Caco-2 (cell line): Measurements from ENCODE around the gene FAM107B. TPM values are rescaled to one million over a fixed set of nuclear protein-coding genes. Genes with fewer than 3 reads are reported as not detected.

ENCODE experiments used
- BruUV-seq: library from RNA; stranded (reverse); fragments of 400-500 nt; replicated peaks from 2 replicates; lab custom pipeline; 2021; lab: Mats Ljungman, UMichigan
- CTCF ChIA-PET: fragments of 300-600 bp; sonication (Branson Sonifier 250); formaldehyde crosslinking; loops from one replicate; lab custom pipeline; 2022; ENCODE audit warnings: antibody characterized with exemption; lab: Charles Lee
- POLR2A ChIA-PET: fragments of 300-600 bp; sonication (Branson Sonifier 250); formaldehyde crosslinking; loops from one replicate; lab custom pipeline; 2022; ENCODE audit warnings: antibody characterized with exemption; lab: Charles Lee
- DNase-seq, 2 experiments: peaks; one replicate each; pipeline versions ENCODE4 v3.0.0 to v3.0.0-alpha.2; 2020 to 2022
- H3K27me3 ChIP-seq: replicated peaks from 2 replicates; pipeline ENCODE4 v1.6.0; 2011; ENCODE audit warnings: low read length; ENCODE audit not compliant: control insufficient read depth, insufficient read depth
- H3K36me3 ChIP-seq: 2 replicates; pipeline ENCODE4 v1.5.1; 2011; ENCODE audit warnings: low read length; ENCODE audit not compliant: control insufficient read depth, insufficient read depth
- H3K4me1 ChIP-seq: fragments of 250-450 bp; sonication (Bioruptor Pico); 2 replicates; pipeline ENCODE4 v1.5.1; 2020; ENCODE audit warnings: mild to moderate bottlenecking
- H3K4me3 ChIP-seq: 2 replicates; pipeline ENCODE4 v1.5.1; 2011; ENCODE audit warnings: low read depth, mild to moderate bottlenecking, control low read depth, low read length
- H3K9me3 ChIP-seq: fragments of 250-450 bp; sonication (Bioruptor Pico); 2 replicates; pipeline ENCODE4 v1.5.1; 2020; ENCODE audit warnings: mild to moderate bottlenecking, moderate library complexity
- H3K27ac Mint-ChIP-seq: one replicate; pipeline ENCODE4 v1.8.0; 2022; ENCODE audit warnings: mixed read lengths; ENCODE audit not compliant: unreplicated experiment
- H3K27me3 Mint-ChIP-seq: one replicate; pipeline ENCODE4 v1.8.0; 2022; ENCODE audit warnings: mixed read lengths; ENCODE audit not compliant: insufficient read depth, unreplicated experiment
- H3K36me3 Mint-ChIP-seq: one replicate; pipeline ENCODE4 v1.8.0; 2022; ENCODE audit warnings: mild to moderate bottlenecking, mixed read lengths; ENCODE audit not compliant: insufficient read depth, unreplicated experiment
- H3K4me1 Mint-ChIP-seq: one replicate; pipeline ENCODE4 v1.8.0; 2022; ENCODE audit warnings: low read depth, mixed read lengths; ENCODE audit not compliant: unreplicated experiment
- H3K4me3 Mint-ChIP-seq: one replicate; pipeline ENCODE4 v1.8.0; 2022; ENCODE audit warnings: mild to moderate bottlenecking, moderate library complexity, mixed read lengths; ENCODE audit not compliant: unreplicated experiment
- H3K9me3 Mint-ChIP-seq: one replicate; pipeline ENCODE4 v1.8.0; 2022; ENCODE audit warnings: mixed read lengths; ENCODE audit not compliant: unreplicated experiment
- intact Hi-C: fragments of 100-400 bp; cut with micrococcal nuclease; formaldehyde crosslinking; loops from one replicate; pipeline ENCODE4 v1.10.0; 2022; ENCODE audit not compliant: unreplicated experiment
- total RNA-seq: library from RNA; stranded (reverse); gene quantifications from 2 replicates; pipeline ENCODE4 v1.2.3, GENCODE V29; 2022
- TF ChIP-seq, protein P1 (sequence below), 2 experiments: fragments of 200-600 bp in 1 of 2; IDR thresholded peaks; 1 replicate in 1 of 2; 2 replicates in 1 of 2; pipeline versions ENCODE4 v1.5.1 to v1.8.0; 2011 to 2022; ENCODE audit warnings: antibody characterized with exemption in 1 of 2, control low read depth in 1 of 2, inconsistent platforms in 1 of 2, low read depth in 1 of 2, low read length in 1 of 2, mild to moderate bottlenecking in 1 of 2, moderate library complexity in 1 of 2; ENCODE audit not compliant: insufficient read depth in 1 of 2, severe bottlenecking in 1 of 2, unreplicated experiment in 1 of 2

The FAM107B gene
- total RNA-seq, 1 experiment from 2014 or later: 206 TPM

DNA sequence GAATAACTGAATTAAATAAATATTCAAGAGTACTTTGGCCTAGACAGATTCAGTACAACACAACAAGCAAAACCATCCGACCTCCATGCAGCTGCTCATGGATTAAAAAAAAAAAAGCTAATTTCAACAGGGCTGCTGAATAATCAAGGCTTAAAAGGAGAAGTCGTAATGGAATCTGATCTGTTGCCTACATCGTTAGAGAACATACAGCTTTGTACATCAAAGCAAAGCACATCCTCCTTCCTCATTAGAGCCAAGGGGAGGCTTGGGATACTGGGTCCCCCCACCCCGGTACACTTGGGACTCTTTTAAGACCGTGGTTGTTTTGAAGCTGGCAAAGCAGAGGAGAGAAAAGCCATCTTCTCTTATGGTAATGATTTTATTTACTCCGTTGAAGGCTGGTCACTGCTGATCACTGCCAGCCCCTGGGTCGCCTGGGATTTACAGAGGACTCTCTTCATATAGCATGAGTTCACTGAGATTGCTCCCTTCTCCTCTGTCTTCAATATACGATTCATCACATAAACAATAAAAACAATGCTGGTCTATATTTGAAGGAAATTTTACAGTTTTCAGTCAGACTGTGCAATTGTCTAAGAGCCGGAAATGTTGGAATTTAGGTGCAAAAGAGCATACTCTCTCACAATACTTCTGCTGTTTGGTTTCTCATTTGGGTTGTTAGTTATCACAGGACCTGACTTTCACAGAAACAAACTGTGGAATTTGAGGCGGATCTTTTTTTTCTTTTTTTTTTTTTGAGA lies 148.8 kb downstream of the FAM107B start:
- 0 out of 2 replicates have a peak, but pooled peaks cover 9% of the 10 kb centered on the region for H3K4me1 ChIP-seq
- intact Hi-C loops: no loop called here
- Mint-ChIP-seq H3K27me3 (no peaks in the 10 kb centered on the region), H3K4me1 (peaks cover 7% of the 10 kb centered on the region), H3K9me3 (no peaks in the 10 kb centered on the region), H3K36me3 (peaks cover 4% of the 10 kb centered on the region), H3K4me3 (no peak overlapping the region), H3K27ac (no peak overlapping the region)
- H3K36me3 ChIP-seq: no peaks in the 10 kb centered on the region
- no peak overlapping the region for H3K4me3 ChIP-seq
- POLR2A ChIA-PET: no interaction called here
- no peaks in the 10 kb centered on the region for H3K9me3 ChIP-seq
- TF ChIP-seq, protein P1, sequence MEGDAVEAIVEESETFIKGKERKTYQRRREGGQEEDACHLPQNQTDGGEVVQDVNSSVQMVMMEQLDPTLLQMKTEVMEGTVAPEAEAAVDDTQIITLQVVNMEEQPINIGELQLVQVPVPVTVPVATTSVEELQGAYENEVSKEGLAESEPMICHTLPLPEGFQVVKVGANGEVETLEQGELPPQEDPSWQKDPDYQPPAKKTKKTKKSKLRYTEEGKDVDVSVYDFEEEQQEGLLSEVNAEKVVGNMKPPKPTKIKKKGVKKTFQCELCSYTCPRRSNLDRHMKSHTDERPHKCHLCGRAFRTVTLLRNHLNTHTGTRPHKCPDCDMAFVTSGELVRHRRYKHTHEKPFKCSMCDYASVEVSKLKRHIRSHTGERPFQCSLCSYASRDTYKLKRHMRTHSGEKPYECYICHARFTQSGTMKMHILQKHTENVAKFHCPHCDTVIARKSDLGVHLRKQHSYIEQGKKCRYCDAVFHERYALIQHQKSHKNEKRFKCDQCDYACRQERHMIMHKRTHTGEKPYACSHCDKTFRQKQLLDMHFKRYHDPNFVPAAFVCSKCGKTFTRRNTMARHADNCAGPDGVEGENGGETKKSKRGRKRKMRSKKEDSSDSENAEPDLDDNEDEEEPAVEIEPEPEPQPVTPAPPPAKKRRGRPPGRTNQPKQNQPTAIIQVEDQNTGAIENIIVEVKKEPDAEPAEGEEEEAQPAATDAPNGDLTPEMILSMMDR (IDR thresholded peaks at IDR 0.05; ENCODE audit: insufficient read depth in 1 of 2, low read depth in 1 of 2, low read length in 1 of 2, severe bottlenecking in 1 of 2, unreplicated experiment in 1 of 2): no peak
- CTCF ChIA-PET: interaction anchor here (0.6 to 0.7 kb wide), 3 partner anchors 15 to 808 kb away, joined by 3 to 4 read pairs (median 3); no protein-coding TSS in a partner anchor
- no peaks in the 10 kb centered on the region for H3K27me3 ChIP-seq
- DNase-seq: no peak
- BruUV-seq: no TSS peak

DNA sequence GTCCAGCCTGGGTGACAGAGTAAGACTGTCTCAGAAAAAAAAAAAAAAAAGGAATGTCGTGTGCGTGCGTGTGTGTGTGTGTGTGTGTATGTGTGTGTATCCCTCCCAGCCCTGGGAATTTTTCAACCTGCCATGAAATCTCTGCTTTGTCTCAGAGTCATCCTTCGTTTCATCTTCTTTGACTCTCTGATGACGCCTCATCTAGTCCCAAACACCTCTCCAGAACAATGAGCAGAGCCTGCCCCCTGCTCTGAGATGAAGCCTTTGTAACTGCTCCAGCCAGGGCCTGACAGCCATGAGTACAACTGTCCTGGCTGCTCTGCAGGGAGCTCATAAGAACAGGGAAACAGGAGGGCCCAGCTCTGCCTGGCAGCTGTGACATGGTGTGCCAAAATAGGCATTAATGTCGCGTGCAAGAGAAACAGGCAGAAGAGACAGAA lies 149.5 kb downstream of the FAM107B start:
- no peaks in the 10 kb centered on the region for H3K36me3 ChIP-seq
- H3K27me3 ChIP-seq: no peaks in the 10 kb centered on the region
- BruUV-seq: no TSS peak
- H3K4me1 ChIP-seq: 0 out of 2 replicates have a peak, but pooled peaks cover 9% of the 10 kb centered on the region
- no peak for DNase-seq
- ChIA-PET CTCF (interaction anchor here (0.6 kb wide), 1 partner anchor 198 kb away, joined by 3 read pairs; no protein-coding TSS in a partner anchor), POLR2A (no interaction called here)
- peaks cover 7% of the 10 kb centered on the region for H3K4me1 Mint-ChIP-seq
- TF ChIP-seq, protein P1 (IDR thresholded peaks at IDR 0.05; ENCODE audit: insufficient read depth in 1 of 2, low read depth in 1 of 2, low read length in 1 of 2, severe bottlenecking in 1 of 2, unreplicated experiment in 1 of 2): no peak
- no peaks in the 10 kb centered on the region for H3K9me3 ChIP-seq
- H3K36me3 Mint-ChIP-seq: peaks cover 4% of the 10 kb centered on the region
- H3K27ac Mint-ChIP-seq: no peak overlapping the region
- intact Hi-C loops: no loop called here
- H3K4me3 Mint-ChIP-seq: no peak overlapping the region
- H3K27me3 Mint-ChIP-seq: no peaks in the 10 kb centered on the region
- no peaks in the 10 kb centered on the region for H3K9me3 Mint-ChIP-seq
- H3K4me3 ChIP-seq: no peak overlapping the region

DNA sequence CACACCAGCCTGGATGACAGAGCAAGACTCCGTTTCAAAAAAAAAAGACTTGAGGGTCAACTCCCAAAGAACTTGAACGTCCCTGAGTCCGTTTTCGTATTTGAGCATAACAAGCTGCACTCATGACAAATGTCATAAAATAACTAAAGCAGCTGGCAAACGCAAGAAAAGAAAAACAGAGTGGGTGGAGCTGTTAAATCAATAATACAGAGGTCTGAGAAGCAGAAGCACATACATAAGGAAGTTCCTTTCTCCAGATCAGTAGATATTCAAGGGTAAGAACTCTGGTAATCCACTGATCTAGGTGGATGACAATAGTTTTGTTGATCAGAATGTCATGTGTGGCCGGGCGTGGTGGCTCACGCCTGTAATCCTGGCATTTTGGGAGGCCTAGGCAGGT lies 150.1 kb downstream of the FAM107B start:
- ChIA-PET POLR2A (no interaction called here), CTCF (no interaction called here)
- Histone ChIP-seq H3K27me3 (no peaks in the 10 kb centered on the region), H3K9me3 (no peaks in the 10 kb centered on the region), H3K36me3 (no peaks in the 10 kb centered on the region), H3K4me3 (no peak overlapping the region), H3K4me1 (0 out of 2 replicates have a peak, but pooled peaks cover 9% of the 10 kb centered on the region)
- Mint-ChIP-seq H3K4me1 (peaks cover 7% of the 10 kb centered on the region), H3K36me3 (peaks cover 4% of the 10 kb centered on the region), H3K4me3 (no peak overlapping the region), H3K9me3 (no peaks in the 10 kb centered on the region), H3K27ac (no peak overlapping the region), H3K27me3 (no peaks in the 10 kb centered on the region)
- BruUV-seq: no TSS peak
- intact Hi-C loops: no loop called here
- DNase-seq: no peak
- TF ChIP-seq, protein P1 (IDR thresholded peaks at IDR 0.05; ENCODE audit: insufficient read depth in 1 of 2, low read depth in 1 of 2, low read length in 1 of 2, severe bottlenecking in 1 of 2, unreplicated experiment in 1 of 2): no peak
